NCI-H82 treated with DMSO at 0.1 percent for 48 hours (cell line): ENCODE data around the gene HAGHL.
"Not testable (repeated sequence)": the region's sequence is repeated elsewhere in the genome, so short reads cannot be mapped to it uniquely, and the experiment has no call there.

Source experiments
- DNase-seq: peaks from one replicate; lab custom pipeline; 2025; ENCODE audit not compliant: unreplicated experiment; lab: John Stamatoyannopoulos, UW

Gene HAGHL

GRCh38 chr16:732332-732731 is 5.4 kb downstream of the HAGHL start:
- DNase-seq: no peak

- DNase-seq: no peak
Observed at GRCh38 chr16:732936-733335, 6.0 kb downstream of the HAGHL start.

- DNase-seq: no peak
Observed at GRCh38 chr16:733382-734207, 6.7 kb downstream of the HAGHL start.

- DNase-seq: no peak
Observed at GRCh38 chr16:734208-734980, 7.5 kb downstream of the HAGHL start.

- no peak for DNase-seq
Observed at GRCh38 chr16:734981-735881, 8.3 kb downstream of the HAGHL start.

- DNase-seq: no peak
Observed at GRCh38 chr16:735982-736453, 9.1 kb downstream of the HAGHL start.

GRCh38 chr16:736936-737481 is 10.1 kb downstream of the HAGHL start:
- DNase-seq: no peak

- DNase-seq: no peak
Observed at GRCh38 chr16:739560-740458, 12.9 kb downstream of the HAGHL start.

- no peak for DNase-seq
Observed at GRCh38 chr16:740459-740763, 13.5 kb downstream of the HAGHL start.

- peak; percentile 16 for DNase-seq
Observed at GRCh38 chr16:740764-741505, 14.0 kb downstream of the HAGHL start, which contains the start of gene CIAO3. TSS of gene CIAO3 (minus strand) at chr16:740997. CDS start at chr16:740985, 12 bp downstream.

GRCh38 chr16:741986-742629 is 15.2 kb downstream of the HAGHL start:
- DNase-seq: no peak

GRCh38 chr16:742894-743293 is 16.0 kb downstream of the HAGHL start:
- not testable (repeated sequence) for DNase-seq

- DNase-seq: no peak
Observed at GRCh38 chr16:743794-744500, 17.0 kb downstream of the HAGHL start.

GRCh38 chr16:745739-746138 is 18.8 kb downstream of the HAGHL start:
- no peak for DNase-seq

- no peak for DNase-seq
Observed at GRCh38 chr16:746637-747036, 19.7 kb downstream of the HAGHL start.

GRCh38 chr16:747978-748746 is 21.3 kb downstream of the HAGHL start:
- DNase-seq: no peak

GRCh38 chr16:749010-749409 is 22.1 kb downstream of the HAGHL start:
- DNase-seq: no peak
